Central memory CD8-positive, alpha-beta T cell (primary cell): ENCODE results near the gene CALR.

ENCODE experiments used
- ATAC-seq: fragments of 150-1000 bp; cut with Tn5 transposase; replicated peaks from 2 replicates; pipeline ENCODE4 v1.10.0; 2022; ENCODE audit warnings: mild to moderate bottlenecking, moderate FRiP score, moderate number of reproducible peaks; ENCODE audit not compliant: poor library complexity, severe bottlenecking; ENCODE audit errors: extremely low read depth
- DNase-seq, 2 donors: peaks; one replicate each; pipeline ENCODE4 v3.0.0; 2021; ENCODE audit warnings: low spot score in 2 of 2
- H3K27ac Mint-ChIP-seq: one replicate; pipeline ENCODE4 v1.8.0; 2022; ENCODE audit warnings: low read depth, mild to moderate bottlenecking, moderate library complexity, mixed read lengths
- H3K27me3 Mint-ChIP-seq: one replicate; pipeline ENCODE4 v1.8.0; 2022; ENCODE audit warnings: mixed read lengths
- H3K36me3 Mint-ChIP-seq: one replicate; pipeline ENCODE4 v1.8.0; 2022; ENCODE audit warnings: mild to moderate bottlenecking, moderate library complexity, mixed read lengths; ENCODE audit not compliant: insufficient read depth
- H3K4me1 Mint-ChIP-seq: one replicate; pipeline ENCODE4 v1.8.0; 2022; ENCODE audit warnings: mixed read lengths
- H3K4me3 Mint-ChIP-seq: one replicate; pipeline ENCODE4 v1.8.0; 2022; ENCODE audit warnings: mild to moderate bottlenecking, moderate library complexity, mixed read lengths
- H3K9me3 Mint-ChIP-seq: one replicate; pipeline ENCODE4 v1.8.0; 2022; ENCODE audit warnings: mixed read lengths

CALR gene

GRCh38 chr19:12938779-12939601, 581 bp downstream of the CALR start:
- Mint-ChIP-seq H3K36me3 (peaks cover 63% of the 10 kb centered on the region), H3K9me3 (no peaks in the 10 kb centered on the region), H3K27me3 (no peaks in the 10 kb centered on the region), H3K4me3 (peak overlapping the region; percentile 98), H3K4me1 (peaks cover 49% of the 10 kb centered on the region), H3K27ac (peak overlapping the region; percentile 97)
- peak; percentile 34 for ATAC-seq
- DNase-seq = peak in 1 of 2 donors; percentile 40

- ATAC-seq (no peak), DNase-seq (no peak)
- peak overlapping the region; percentile 98 for H3K4me3 Mint-ChIP-seq
- no peaks in the 10 kb centered on the region for H3K9me3 Mint-ChIP-seq
- peak overlapping the region; percentile 97 for H3K27ac Mint-ChIP-seq
- peaks cover 57% of the 10 kb centered on the region for H3K4me1 Mint-ChIP-seq
- peaks cover 73% of the 10 kb centered on the region for H3K36me3 Mint-ChIP-seq
- no peaks in the 10 kb centered on the region for H3K27me3 Mint-ChIP-seq
These were observed 1.6 kb downstream of the CALR start for GRCh38 chr19:12939975-12940423.

DNA sequence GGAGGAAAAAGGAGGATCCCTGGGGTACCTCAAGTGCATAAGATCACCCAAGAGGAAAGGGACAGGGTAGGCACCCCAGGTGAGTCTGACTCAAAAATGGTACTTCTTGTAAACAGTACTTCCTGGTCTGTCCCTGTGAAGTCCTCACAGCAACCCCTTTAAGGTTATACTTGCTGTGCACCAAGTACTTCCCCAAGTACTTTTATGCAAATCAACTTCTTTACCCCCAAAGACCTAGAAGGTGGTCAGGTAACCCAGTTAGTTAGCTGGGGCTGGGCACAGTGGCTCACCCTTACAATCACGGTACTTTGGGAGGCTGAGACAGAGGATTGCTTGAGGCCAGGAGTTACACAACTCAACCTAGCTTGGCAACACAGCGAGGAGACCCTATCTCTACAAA, 2.5 kb downstream of the CALR start:
- no peak overlapping the region for H3K27ac Mint-ChIP-seq
- no peak for ATAC-seq
- no peaks in the 10 kb centered on the region for H3K9me3 Mint-ChIP-seq
- peaks cover 82% of the 10 kb centered on the region for H3K36me3 Mint-ChIP-seq
- DNase-seq = no peak
- peak overlapping the region; percentile 98 for H3K4me3 Mint-ChIP-seq
- no peaks in the 10 kb centered on the region for H3K27me3 Mint-ChIP-seq
- H3K4me1 Mint-ChIP-seq = peaks cover 66% of the 10 kb centered on the region

DNA sequence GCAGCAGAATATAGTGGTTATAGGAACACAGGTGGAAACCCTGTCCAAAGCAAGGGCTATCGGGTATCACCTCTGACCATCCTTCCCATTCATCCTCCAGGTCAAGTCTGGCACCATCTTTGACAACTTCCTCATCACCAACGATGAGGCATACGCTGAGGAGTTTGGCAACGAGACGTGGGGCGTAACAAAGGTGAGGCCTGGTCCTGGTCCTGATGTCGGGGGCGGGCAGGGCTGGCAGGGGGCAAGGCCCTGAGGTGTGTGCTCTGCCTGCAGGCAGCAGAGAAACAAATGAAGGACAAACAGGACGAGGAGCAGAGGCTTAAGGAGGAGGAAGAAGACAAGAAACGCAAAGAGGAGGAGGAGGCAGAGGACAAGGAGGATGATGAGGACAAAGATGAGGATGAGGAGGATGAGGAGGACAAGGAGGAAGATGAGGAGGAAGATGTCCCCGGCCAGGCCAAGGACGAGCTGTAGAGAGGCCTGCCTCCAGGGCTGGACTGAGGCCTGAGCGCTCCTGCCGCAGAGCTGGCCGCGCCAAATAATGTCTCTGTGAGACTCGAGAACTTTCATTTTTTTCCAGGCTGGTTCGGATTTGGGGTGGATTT, 5.1 kb downstream of the CALR start:
- DNase-seq (no peak), ATAC-seq (no peak)
- Mint-ChIP-seq H3K36me3 (peaks cover 88% of the 10 kb centered on the region), H3K27ac (peak overlapping the region; percentile 98), H3K4me3 (no peak overlapping the region), H3K4me1 (peaks cover 51% of the 10 kb centered on the region), H3K27me3 (no peaks in the 10 kb centered on the region), H3K9me3 (no peaks in the 10 kb centered on the region)

GRCh38 chr19:12944104-12944674, 5.8 kb downstream of the CALR start:
- H3K27me3 Mint-ChIP-seq = no peaks in the 10 kb centered on the region
- no peak overlapping the region for H3K4me3 Mint-ChIP-seq
- peaks cover 44% of the 10 kb centered on the region for H3K4me1 Mint-ChIP-seq
- peak overlapping the region; percentile 98 for H3K27ac Mint-ChIP-seq
- no peak for DNase-seq
- ATAC-seq = no peak
- peaks cover 81% of the 10 kb centered on the region for H3K36me3 Mint-ChIP-seq
- H3K9me3 Mint-ChIP-seq = no peaks in the 10 kb centered on the region

DNA sequence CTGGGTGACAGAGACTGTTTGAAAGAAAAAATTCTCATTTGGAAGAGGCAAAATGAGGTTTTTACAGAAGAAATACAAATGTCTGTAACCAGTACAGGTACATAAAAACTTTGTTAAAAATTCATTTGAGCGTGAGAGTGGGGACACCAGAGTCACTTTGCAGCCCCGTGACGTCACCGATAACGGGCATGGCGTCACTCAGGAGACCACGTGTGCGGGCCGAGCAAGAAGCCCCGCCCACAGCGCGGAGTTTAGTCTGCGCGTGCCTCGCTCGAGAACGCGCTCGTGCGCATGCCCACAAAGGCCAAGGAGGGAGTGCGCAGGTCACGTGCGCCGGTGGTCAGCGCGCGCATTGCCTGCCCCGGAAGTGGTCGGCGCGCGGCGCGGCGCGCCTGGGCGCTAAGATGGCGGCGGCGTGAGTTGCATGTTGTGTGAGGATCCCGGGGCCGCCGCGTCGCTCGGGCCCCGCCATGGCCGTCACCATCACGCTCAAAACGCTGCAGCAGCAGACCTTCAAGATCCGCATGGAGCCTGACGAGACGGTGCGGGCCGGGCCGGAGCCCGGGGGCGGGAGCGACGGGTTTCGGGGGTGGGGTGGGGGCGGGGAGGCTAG, 7.2 kb downstream of the CALR start, which contains the start of gene RAD23A:
Gene RAD23A, plus strand, starts transcription at position 384 of the 613 bp plus-strand sequence. Its CDS starts 87 bp downstream, at position 471.
- Mint-ChIP-seq H3K9me3 (no peaks in the 10 kb centered on the region), H3K4me3 (peak within 1 kb of the TSS; percentile 97), H3K27me3 (no peaks in the 10 kb centered on the region), H3K27ac (peak within 1 kb of the TSS; percentile 98), H3K4me1 (peaks cover 37% of the 10 kb centered on the region), H3K36me3 (peaks cover 72% of the 10 kb centered on the region)
- ATAC-seq (peak; percentile 80), DNase-seq (peak; percentile 98 to 99)

- peaks cover 33% of the 10 kb centered on the region for H3K4me1 Mint-ChIP-seq
- no peaks in the 10 kb centered on the region for H3K27me3 Mint-ChIP-seq
- no peak for DNase-seq
These were observed 7.8 kb downstream of the CALR start for GRCh38 chr19:12946092-12946721.

DNA sequence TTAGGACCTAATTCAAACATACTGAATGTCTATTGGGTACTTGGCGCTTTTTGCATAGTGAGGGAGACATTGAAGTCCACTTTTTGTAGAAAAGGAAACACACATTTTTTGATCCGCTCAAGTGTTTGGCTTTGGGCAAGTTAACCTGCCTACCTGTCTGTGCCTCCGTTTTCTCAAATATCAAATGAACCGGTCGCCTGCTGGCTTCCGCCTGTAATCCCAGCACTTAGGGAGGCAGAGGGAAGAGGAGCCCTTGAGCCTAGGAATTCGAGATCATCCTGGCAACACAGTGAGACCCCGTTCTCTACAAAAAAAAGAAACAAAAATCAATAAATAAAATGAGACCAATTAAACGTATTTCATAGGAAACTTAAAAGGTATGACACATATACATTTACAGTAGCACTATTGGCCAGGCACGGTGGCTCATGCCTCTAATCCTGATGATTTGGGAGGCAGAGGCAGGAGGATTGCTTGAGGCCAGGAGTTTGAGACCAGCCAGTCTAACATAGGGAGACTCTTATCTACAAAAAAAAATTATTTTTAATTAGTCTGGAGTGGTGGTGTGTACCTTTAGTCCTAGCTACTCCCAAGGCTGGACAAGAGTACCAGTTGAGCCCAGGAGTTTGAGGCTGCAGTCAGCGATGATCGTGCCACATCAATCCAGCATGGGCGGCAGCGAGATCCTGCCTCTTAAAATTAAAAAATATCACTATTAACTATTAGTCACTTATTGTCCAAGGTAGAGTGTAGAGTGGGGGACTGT, 8.5 kb downstream of the CALR start:
- peaks cover 33% of the 10 kb centered on the region for H3K4me1 Mint-ChIP-seq

More at GRCh38 chr19:12946092-12946721, 7.8 kb downstream of the CALR start:
- peak; percentile 52 for ATAC-seq
- peak overlapping the region; percentile 97 for H3K4me3 Mint-ChIP-seq
- peak overlapping the region; percentile 98 for H3K27ac Mint-ChIP-seq
- no peaks in the 10 kb centered on the region for H3K9me3 Mint-ChIP-seq
- H3K36me3 Mint-ChIP-seq = peaks cover 70% of the 10 kb centered on the region

GRCh38 chr19:12947702-12948611, 9.5 kb downstream of the CALR start:
- Mint-ChIP-seq H3K36me3 (peaks cover 68% of the 10 kb centered on the region), H3K9me3 (no peaks in the 10 kb centered on the region), H3K4me3 (no peak overlapping the region), H3K27me3 (no peaks in the 10 kb centered on the region), H3K4me1 (peaks cover 33% of the 10 kb centered on the region), H3K27ac (no peak overlapping the region)
- DNase-seq = no peak
- no peak for ATAC-seq

More for the DNA sequence above, 8.5 kb downstream of the CALR start:
- ATAC-seq (no peak), DNase-seq (no peak)
- Mint-ChIP-seq H3K36me3 (peaks cover 70% of the 10 kb centered on the region), H3K27me3 (no peaks in the 10 kb centered on the region), H3K4me3 (peak overlapping the region; percentile 97), H3K27ac (peak overlapping the region; percentile 98), H3K9me3 (no peaks in the 10 kb centered on the region)

- Mint-ChIP-seq H3K36me3 (peaks cover 65% of the 10 kb centered on the region), H3K4me1 (peaks cover 26% of the 10 kb centered on the region), H3K27me3 (no peaks in the 10 kb centered on the region), H3K4me3 (no peak overlapping the region), H3K9me3 (no peaks in the 10 kb centered on the region), H3K27ac (no peak overlapping the region)
- DNase-seq (no peak), ATAC-seq (no peak)
These were observed 10.4 kb downstream of the CALR start for GRCh38 chr19:12948612-12949362.
